K562 (cell line): ENCODE data around the gene DAZ3. TPM values are rescaled to one million over a fixed set of nuclear protein-coding genes. Genes with fewer than 3 reads are reported as not detected.
"Not testable (repeated sequence)": the region's sequence is repeated elsewhere in the genome, so short reads cannot be mapped to it uniquely, and the experiment has no call there.

Experiments used
- ATAC-seq: fragments of 200-7000 bp; cut with Tn5 transposase; 3 replicates; pipeline ENCODE4 v1.9.1; 2020; ENCODE audit warnings: moderate library complexity
- BruUV-seq: library from RNA; stranded (reverse); fragments of 400-500 nt; replicated peaks from 2 replicates; lab custom pipeline; 2021; lab: Mats Ljungman, UMichigan
- CTCF ChIA-PET: fragments of 300-600 bp; formaldehyde crosslinking; extraction: SDS; loops from one replicate; lab custom pipeline; 2021; ENCODE audit warnings: low intra/inter-chr PET ratio; lab: Yijun Ruan, JAX
- POLR2A ChIA-PET: fragments of 300-600, 350-650 bp; sonication (Branson Sonifier 250); formaldehyde crosslinking; extraction: SDS; loops from one replicate; lab custom pipeline; 2021; ENCODE audit warnings: antibody characterized with exemption, inconsistent platforms; lab: Yijun Ruan, JAX
- DNase-seq, 4 experiments: peaks; one replicate each; pipeline versions ENCODE4 v3.0.0 to v3.0.0-alpha.2; 2011 to 2018; ENCODE audit warnings: low spot score in 3 of 4, mixed read lengths in 3 of 4; ENCODE audit errors: extremely low read depth in 1 of 4
- FAIRE-seq: peaks from 2 replicates; lab custom pipeline; 2011; peaks lifted over from hg19 to GRCh38; lab: Jason Lieb, UNC
- H2AFZ ChIP-seq: 2 replicates; pipeline ENCODE4 v1.6.0; 2011; ENCODE audit warnings: low read depth, low read length, control low read depth, inconsistent platforms
- H3K27ac ChIP-seq: fragments of 200-600 bp; 3 replicates; pipeline ENCODE4 v1.8.0; 2011; ENCODE audit warnings: low read depth, mild to moderate bottlenecking, control low read depth, inconsistent platforms, low read length, moderate library complexity, mixed read lengths; ENCODE audit errors: extremely low read depth
- H3K27me3 ChIP-seq, 2 experiments: fragments of 300-600 bp in 1 of 2; 2 replicates in 1 of 2; 3 replicates in 1 of 2; pipeline versions ENCODE4 v1.6.0 to v1.8.0; 2011; ENCODE audit warnings: inconsistent platforms in 2 of 2, low read length in 2 of 2, mild to moderate bottlenecking in 1 of 2, mixed read lengths in 1 of 2, moderate library complexity in 1 of 2; ENCODE audit not compliant: control insufficient read depth in 2 of 2, insufficient read depth in 2 of 2
- H3K36me3 ChIP-seq: fragments of 300-600 bp; 3 replicates; pipeline ENCODE4 v1.8.0; 2011; ENCODE audit warnings: mild to moderate bottlenecking, low read length, inconsistent platforms; ENCODE audit not compliant: control insufficient read depth, insufficient read depth
- H3K4me1 ChIP-seq, 2 experiments: fragments of 200-600 bp in 1 of 2; replicated peaks in 1 of 2; 2 replicates in 1 of 2; 3 replicates in 1 of 2; pipeline versions ENCODE4 v1.5.1 to v1.8.0; 2011; ENCODE audit warnings: inconsistent platforms in 2 of 2, low read length in 2 of 2, mild to moderate bottlenecking in 1 of 2, mixed read lengths in 1 of 2, moderate library complexity in 1 of 2; ENCODE audit not compliant: control insufficient read depth in 2 of 2, insufficient read depth in 2 of 2
- H3K4me2 ChIP-seq: 2 replicates; pipeline ENCODE4 v1.6.1; 2011; ENCODE audit warnings: low read length, control low read depth, inconsistent platforms, mixed read lengths; ENCODE audit not compliant: insufficient read depth
- H3K4me3 ChIP-seq: fragments of 200-600 bp; sonication (generic), shearing (Covaris generic); 2 replicates; pipeline ENCODE4 v1.5.1; 2016; ENCODE audit warnings: control low read depth, inconsistent platforms
- H3K79me2 ChIP-seq: fragments of 200-600 bp; 3 replicates; pipeline ENCODE4 v1.8.0; 2011; ENCODE audit warnings: low read length, inconsistent platforms; ENCODE audit not compliant: control insufficient read depth, insufficient read depth
- H3K9ac ChIP-seq, 2 experiments: 2 replicates each; pipeline versions ENCODE4 v1.6.0 to v1.6.1; 2011; ENCODE audit warnings: low read depth in 2 of 2, low read length in 2 of 2, control low read depth in 1 of 2, inconsistent platforms in 1 of 2, mild to moderate bottlenecking in 1 of 2, mixed read lengths in 1 of 2; ENCODE audit not compliant: insufficient read depth in 1 of 2
- H3K9me1 ChIP-seq: one replicate; pipeline ENCODE4 v1.6.0; 2011; ENCODE audit warnings: inconsistent platforms, mild to moderate bottlenecking, low read length, moderate library complexity; ENCODE audit not compliant: control insufficient read depth, insufficient read depth
- H3K9me3 ChIP-seq: replicated peaks from 2 replicates; pipeline ENCODE4 v1.5.1; 2011; ENCODE audit warnings: low read depth, low read length, inconsistent platforms; ENCODE audit not compliant: control insufficient read depth, insufficient read depth
- H4K20me1 ChIP-seq: replicated peaks from 2 replicates; pipeline ENCODE4 v1.6.1; 2011; ENCODE audit warnings: low read length, inconsistent platforms, mixed read lengths; ENCODE audit not compliant: control insufficient read depth, insufficient read depth
- WGBS: fragments of 100-300 bp; shearing (Covaris generic); methylation state at CpG from one replicate; pipeline ENCODE4 v1.1.6; 2016; ENCODE audit warnings: low coverage, mixed read lengths; ENCODE audit not compliant: insufficient coverage; ENCODE audit errors: missing lambda C conversion rate; 5-methylcytosine and 5-hydroxymethylcytosine counted together
- in situ Hi-C: fragments of 300-500 bp; cut with MboI; formaldehyde crosslinking; loops from 4 replicates; pipeline ENCODE4 v1.15.0; 2018; ENCODE audit warnings: inconsistent platforms, mixed read lengths
- intact Hi-C: fragments of 100-400 bp; cut with micrococcal nuclease; formaldehyde crosslinking; loops from 2 replicates; pipeline ENCODE4 v1.14.2; 2022
- polyA plus RNA-seq, 8 experiments: library from polyadenylated mRNA; depleted of rRNA in 4 of 8; stranded (reverse) in 5 of 8; unstranded in 3 of 8; fragments of >200 nt; fragmentation: Nextera tagmentation in 2 of 8; fragmentation: Illumina TruSeq in 1 of 8; extraction: Ambion mirVana in 2 of 8; extraction: Trizol in 1 of 8; gene quantifications; 2 replicates each; pipeline versions ENCODE4 v1.2.1 to v1.2.3, GENCODE V29; 2011 to 2014; ENCODE audit warnings: inconsistent platforms in 1 of 8, missing spikeins in 1 of 8
- total RNA-seq, 7 experiments: library from RNA; depleted of rRNA in 6 of 7; stranded (reverse); fragments of >200 nt in 6 of 7; fragmentation: Illumina TruSeq in 2 of 7; extraction: Trizol in 2 of 7; gene quantifications; 2 replicates each; pipeline versions ENCODE4 v1.2.1 to v1.2.3, GENCODE V29; 2011 to 2021; ENCODE audit warnings: low replicate concordance in 1 of 7

DAZ3 gene
- total and polyA plus RNA-seq, 9 of the 15 experiments (the other 6 are each of a cell fraction or from before 2014, with no cell fraction given): not detected

DNA sequence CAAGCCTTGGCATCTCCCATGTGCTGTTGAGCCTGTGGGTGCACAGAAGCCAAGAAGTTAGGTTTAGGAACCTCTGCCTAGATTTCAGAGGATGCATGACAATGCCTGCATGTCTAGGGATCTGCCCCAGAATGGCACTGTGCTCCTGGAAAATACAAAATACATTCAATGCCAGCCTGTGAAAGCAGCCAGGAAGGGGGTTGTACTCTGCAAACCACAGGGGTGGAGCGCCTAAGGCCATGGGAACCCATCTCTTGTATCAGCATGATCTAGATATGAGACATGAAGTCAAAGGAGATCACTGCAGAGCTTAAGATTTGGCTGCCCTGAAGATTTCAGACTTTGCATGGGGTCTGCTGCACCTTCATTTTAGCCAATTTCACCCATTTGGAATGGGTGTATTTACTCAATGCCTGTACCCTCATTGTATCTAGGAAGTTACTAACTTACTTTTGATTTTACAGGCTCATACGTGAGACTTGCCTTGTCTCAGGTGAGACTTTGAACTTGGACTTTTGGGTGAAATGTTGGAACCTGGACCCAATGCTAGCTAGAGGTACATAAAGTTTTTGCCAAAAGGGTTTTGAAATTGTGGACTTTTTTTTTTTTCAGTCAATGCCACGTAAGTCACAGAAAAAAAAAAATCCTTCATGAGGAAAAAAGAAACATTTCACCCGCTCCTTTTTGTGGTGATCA, 11.1 kb upstream of the DAZ3 start:
- H3K4me1 ChIP-seq, H3K27me3 ChIP-seq, DNase-seq, H3K27ac ChIP-seq, H3K36me3 ChIP-seq, H3K4me3 ChIP-seq, H3K4me2 ChIP-seq, H4K20me1 ChIP-seq, H3K79me2 ChIP-seq, intact Hi-C loops, ATAC-seq, FAIRE-seq, H3K9me1 ChIP-seq, in situ Hi-C loops, CTCF ChIA-PET, H3K9ac ChIP-seq, H3K9me3 ChIP-seq, H2AFZ ChIP-seq, BruUV-seq, POLR2A ChIA-PET: not testable (repeated sequence)
- no CpG with 5 or more reads among the region's 4 CpGs for WGBS

DNA sequence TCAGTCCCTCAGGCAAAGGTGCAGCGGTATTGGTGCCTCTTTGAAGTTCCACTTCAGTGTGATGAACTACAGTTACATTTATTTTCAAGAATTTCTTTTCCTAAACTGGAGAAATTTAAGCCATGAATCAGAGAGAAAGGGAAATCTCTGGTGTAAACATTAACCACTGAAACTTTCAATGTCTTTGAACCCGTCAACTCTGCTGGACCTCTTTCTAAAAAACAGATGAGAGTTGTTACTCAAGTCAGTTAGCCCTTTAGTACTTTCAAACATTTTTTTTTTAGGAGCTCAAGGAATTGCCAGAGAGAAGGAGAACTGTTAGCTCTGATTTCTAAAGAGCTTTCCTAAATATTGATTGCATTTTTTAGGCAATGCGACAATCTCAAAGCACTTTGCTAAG, 8.6 kb upstream of the DAZ3 start:
- H3K9ac ChIP-seq, H3K27ac ChIP-seq, H3K4me3 ChIP-seq, in situ Hi-C loops, BruUV-seq, H3K9me3 ChIP-seq, H3K27me3 ChIP-seq, intact Hi-C loops, CTCF ChIA-PET, DNase-seq, POLR2A ChIA-PET, H3K4me1 ChIP-seq, H3K36me3 ChIP-seq, ATAC-seq, H3K79me2 ChIP-seq, H3K4me2 ChIP-seq, H2AFZ ChIP-seq, FAIRE-seq, H4K20me1 ChIP-seq, H3K9me1 ChIP-seq: not testable (repeated sequence)
- WGBS: no CpG with 5 or more reads among the region's 3 CpGs

Other genes with a start within 250 kb of the DAZ3 start
- gene BPY2B, start 195.4 kb downstream of the DAZ3 start, total RNA-seq (2014; rRNA removed): not detected in 2 replicates
- gene BPY2B, start 195.4 kb downstream of the DAZ3 start, total RNA-seq (2014; rRNA removed; fragmentation: Illumina TruSeq; extraction: Trizol): not detected in 2 replicates
- gene BPY2B, start 195.4 kb downstream of the DAZ3 start, total RNA-seq (2015; rRNA removed; fragmentation: Illumina TruSeq; extraction: Trizol): not detected in 2 replicates
- not detected in 2 replicates for gene BPY2B, start 195.4 kb downstream of the DAZ3 start, total RNA-seq (2021)
- not detected in 2 replicates for gene BPY2B, start 195.4 kb downstream of the DAZ3 start, polyA plus RNA-seq (2011; rRNA removed)
- not detected in 2 replicates for gene BPY2B, start 195.4 kb downstream of the DAZ3 start, polyA plus RNA-seq (2014; fragmentation: Illumina TruSeq; extraction: Trizol)
- not detected for gene BPY2B, start 195.4 kb downstream of the DAZ3 start, polyA plus RNA-seq (2014; fragmentation: Nextera tagmentation; extraction: Ambion mirVana)
- gene BPY2B, start 195.4 kb downstream of the DAZ3 start, polyA plus RNA-seq (2014; rRNA removed): not detected in 2 replicates
- gene DAZ4, start 20.5 kb upstream of the DAZ3 start, total RNA-seq (2014; rRNA removed): not detected in 2 replicates
- not detected in 2 replicates for gene DAZ4, start 20.5 kb upstream of the DAZ3 start, total RNA-seq (2014; rRNA removed; fragmentation: Illumina TruSeq; extraction: Trizol)
- gene DAZ4, start 20.5 kb upstream of the DAZ3 start, total RNA-seq (2015; rRNA removed; fragmentation: Illumina TruSeq; extraction: Trizol): not detected in 2 replicates
- not detected in 2 replicates for gene DAZ4, start 20.5 kb upstream of the DAZ3 start, total RNA-seq (2021)
- not detected in 2 replicates for gene DAZ4, start 20.5 kb upstream of the DAZ3 start, polyA plus RNA-seq (2011; rRNA removed)
- gene DAZ4, start 20.5 kb upstream of the DAZ3 start, polyA plus RNA-seq (2014; fragmentation: Illumina TruSeq; extraction: Trizol): not detected in 2 replicates
- gene DAZ4, start 20.5 kb upstream of the DAZ3 start, polyA plus RNA-seq (2014; fragmentation: Nextera tagmentation; extraction: Ambion mirVana): not detected
- not detected in 2 replicates for gene DAZ4, start 20.5 kb upstream of the DAZ3 start, polyA plus RNA-seq (2014; rRNA removed)
- not detected in 2 replicates for gene BPY2C, start 238.7 kb upstream of the DAZ3 start, total RNA-seq (2014; rRNA removed)
- gene BPY2C, start 238.7 kb upstream of the DAZ3 start, total RNA-seq (2014; rRNA removed; fragmentation: Illumina TruSeq; extraction: Trizol): not detected in 2 replicates
- not detected in 2 replicates for gene BPY2C, start 238.7 kb upstream of the DAZ3 start, total RNA-seq (2015; rRNA removed; fragmentation: Illumina TruSeq; extraction: Trizol)
- not detected in 2 replicates for gene BPY2C, start 238.7 kb upstream of the DAZ3 start, total RNA-seq (2021)
- gene BPY2C, start 238.7 kb upstream of the DAZ3 start, polyA plus RNA-seq (2011; rRNA removed): not detected in 2 replicates
- gene BPY2C, start 238.7 kb upstream of the DAZ3 start, polyA plus RNA-seq (2014; fragmentation: Illumina TruSeq; extraction: Trizol): not detected in 2 replicates
- not detected for gene BPY2C, start 238.7 kb upstream of the DAZ3 start, polyA plus RNA-seq (2014; fragmentation: Nextera tagmentation; extraction: Ambion mirVana)
- not detected in 2 replicates for gene BPY2C, start 238.7 kb upstream of the DAZ3 start, polyA plus RNA-seq (2014; rRNA removed)